PC-9 (cell line): Measurements from ENCODE around the gene MEIS2.

ENCODE experiments used
- CTCF ChIP-seq: fragments of 200-600 bp; sonication (generic); conservative IDR thresholded peaks from 2 replicates; pipeline ENCODE4 v1.6.1; 2017; ENCODE audit warnings: mixed run types, antibody characterized with exemption, mild to moderate bottlenecking, moderate library complexity
- EZH2 ChIP-seq: fragments of 200-600 bp; sonication (generic); IDR thresholded peaks from 2 replicates; pipeline ENCODE4 v1.8.0; 2017; ENCODE audit warnings: antibody characterized with exemption, low read depth

GRCh38 chr15:37148714-37149113 is 48.4 kb upstream of the MEIS2 start:
- TF ChIP-seq CTCF (no peak), EZH2 (no peak)
